OCI-LY1 (cell line): ENCODE results near the gene ETV5.

Experiments used
- CTCF ChIP-seq: fragments of 200-600 bp; sonication (generic), shearing (Covaris generic); IDR thresholded peaks from 2 replicates; pipeline ENCODE4 v1.5.1; 2017; ENCODE audit warnings: mild to moderate bottlenecking, antibody characterized with exemption, low read length, moderate library complexity, mixed read lengths
- EZH2 ChIP-seq: fragments of 200-600 bp; sonication (generic), shearing (Covaris generic); IDR thresholded peaks from 2 replicates; pipeline ENCODE4 v1.8.0; 2017; ENCODE audit warnings: borderline replicate concordance, mixed run types, mild to moderate bottlenecking, antibody characterized with exemption, low read length, moderate library complexity, mixed read lengths

- TF ChIP-seq CTCF (no peak), EZH2 (no peak)
Observed at GRCh38 chr3:186070550-186070949, 38.3 kb downstream of the ETV5 start.
